H1 (cell line): ENCODE measurements around the gene MORC3.

Source experiments
- CBX5 ChIP-seq: fragments of 300-800, 300-1000 bp; sonication (generic); IDR thresholded peaks from 2 replicates; pipeline ENCODE4 v1.7.1; 2016; ENCODE audit warnings: antibody characterized with exemption, low read length, low read depth
- CTCF ChIP-seq, 3 experiments: IDR thresholded peaks; 1 replicate in 2 of 3; 2 replicates in 1 of 3; pipeline versions ENCODE4 v1.5.1 to v1.6.1; 2011; ENCODE audit warnings: low read length in 3 of 3, mild to moderate bottlenecking in 3 of 3, inconsistent platforms in 2 of 3, low read depth in 1 of 3, moderate library complexity in 1 of 3; ENCODE audit not compliant: insufficient read depth in 1 of 3; ENCODE audit errors: control extremely low read depth in 1 of 3
- EGR1 ChIP-seq: IDR thresholded peaks from 2 replicates; pipeline ENCODE4 v1.6.1; 2011; ENCODE audit warnings: low read depth, low read length, borderline replicate concordance
- EP300 ChIP-seq, 2 experiments: IDR thresholded peaks; 1 replicate in 1 of 2; 2 replicates in 1 of 2; pipeline ENCODE4 v1.6.1; 2011 to 2012; ENCODE audit warnings: low read depth in 2 of 2, low read length in 2 of 2, mild to moderate bottlenecking in 2 of 2, borderline replicate concordance in 1 of 2, inconsistent platforms in 1 of 2, moderate library complexity in 1 of 2
- GABPA ChIP-seq: IDR thresholded peaks from 2 replicates; pipeline ENCODE4 v1.6.1; 2011; ENCODE audit warnings: mild to moderate bottlenecking, low read length, moderate library complexity, borderline replicate concordance; ENCODE audit not compliant: insufficient read depth
- POLR2A ChIP-seq, 2 experiments: IDR thresholded peaks; 1 replicate in 1 of 2; 2 replicates in 1 of 2; pipeline ENCODE4 v1.6.1; 2011; ENCODE audit warnings: low read depth in 2 of 2, low read length in 2 of 2, mild to moderate bottlenecking in 2 of 2; ENCODE audit errors: control extremely low read depth in 1 of 2
- SP2 ChIP-seq: IDR thresholded peaks from 2 replicates; pipeline ENCODE4 v1.6.1; 2012; ENCODE audit warnings: mild to moderate bottlenecking, low read length, inconsistent platforms
- SRF ChIP-seq: IDR thresholded peaks from 2 replicates; pipeline ENCODE4 v1.6.1; 2011; ENCODE audit warnings: mild to moderate bottlenecking, low read depth, low read length, moderate library complexity
- TAF1 ChIP-seq: IDR thresholded peaks from 2 replicates; pipeline ENCODE4 v1.6.1; 2011; ENCODE audit warnings: mild to moderate bottlenecking, low read depth, low read length

- TF ChIP-seq POLR2A (IDR thresholded peaks at IDR 0.05; ENCODE audit: control extremely low read depth in 1 of 2, low read depth in 2 of 2, low read length in 2 of 2) (no peak), EGR1 (no peak), CBX5 (no peak), TAF1 (no peak), SP2 (no peak), CTCF (IDR thresholded peaks at IDR 0.05; ENCODE audit: control extremely low read depth in 1 of 3, insufficient read depth in 1 of 3, low read depth in 1 of 3, low read length in 3 of 3) (no peak), EP300 (IDR thresholded peaks at IDR 0.05; ENCODE audit: borderline replicate concordance in 1 of 2, low read depth in 2 of 2, low read length in 2 of 2) (no peak), SRF (no peak), GABPA (no peak)
These were observed 80.7 kb downstream of the MORC3 start for GRCh38 chr21:36400719-36401118.
